ENCODE results near the gene NRIP1.

DNA sequence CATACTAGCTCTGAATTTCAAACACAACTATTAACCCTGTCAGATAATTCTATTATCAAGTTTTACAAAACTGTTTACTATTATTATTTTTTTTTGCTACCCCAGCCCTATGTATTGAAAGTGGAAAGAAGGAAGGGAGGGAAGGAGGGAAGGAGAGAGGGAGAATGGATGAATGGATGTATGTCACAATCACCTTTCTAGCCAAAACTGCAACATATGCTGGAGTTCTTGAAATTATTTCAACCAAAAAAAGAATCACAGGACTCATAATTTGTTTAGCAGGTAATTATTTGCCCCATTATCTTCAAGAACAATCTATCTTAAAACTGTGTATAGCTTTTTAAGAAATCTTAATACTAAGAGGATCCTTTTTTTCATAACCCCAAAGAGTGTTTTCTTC, 5.4 kb downstream of the NRIP1 start:
- TF ChIP-seq EZH2 (IDR thresholded peaks at IDR 0.05; ENCODE audit: insufficient read depth, poor library complexity, severe bottlenecking) (no peak), EZH2phosphoT487 (IDR thresholded peaks at IDR 0.05; ENCODE audit: insufficient read depth, low read depth) (no peak)

Data from GM23248 (cell line).